Fibroblast of pulmonary artery (primary cell): ENCODE data around the gene EFHB.

Experiments
- DNase-seq: peaks from one replicate; pipeline ENCODE4 v3.0.0-alpha.2; 2010; ENCODE audit warnings: low read depth
- H3K4me3 ChIP-seq: replicated peaks from 2 replicates; pipeline ENCODE4 v1.5.1; 2011; ENCODE audit warnings: low read depth, mild to moderate bottlenecking, control low read depth, low read length, moderate library complexity
- TF ChIP-seq, protein P1 (sequence below): IDR thresholded peaks from 2 replicates; pipeline ENCODE4 v1.5.1; 2011; ENCODE audit warnings: mild to moderate bottlenecking, control low read depth, low read length, inconsistent platforms; ENCODE audit errors: missing control alignments

Gene EFHB, protein sequence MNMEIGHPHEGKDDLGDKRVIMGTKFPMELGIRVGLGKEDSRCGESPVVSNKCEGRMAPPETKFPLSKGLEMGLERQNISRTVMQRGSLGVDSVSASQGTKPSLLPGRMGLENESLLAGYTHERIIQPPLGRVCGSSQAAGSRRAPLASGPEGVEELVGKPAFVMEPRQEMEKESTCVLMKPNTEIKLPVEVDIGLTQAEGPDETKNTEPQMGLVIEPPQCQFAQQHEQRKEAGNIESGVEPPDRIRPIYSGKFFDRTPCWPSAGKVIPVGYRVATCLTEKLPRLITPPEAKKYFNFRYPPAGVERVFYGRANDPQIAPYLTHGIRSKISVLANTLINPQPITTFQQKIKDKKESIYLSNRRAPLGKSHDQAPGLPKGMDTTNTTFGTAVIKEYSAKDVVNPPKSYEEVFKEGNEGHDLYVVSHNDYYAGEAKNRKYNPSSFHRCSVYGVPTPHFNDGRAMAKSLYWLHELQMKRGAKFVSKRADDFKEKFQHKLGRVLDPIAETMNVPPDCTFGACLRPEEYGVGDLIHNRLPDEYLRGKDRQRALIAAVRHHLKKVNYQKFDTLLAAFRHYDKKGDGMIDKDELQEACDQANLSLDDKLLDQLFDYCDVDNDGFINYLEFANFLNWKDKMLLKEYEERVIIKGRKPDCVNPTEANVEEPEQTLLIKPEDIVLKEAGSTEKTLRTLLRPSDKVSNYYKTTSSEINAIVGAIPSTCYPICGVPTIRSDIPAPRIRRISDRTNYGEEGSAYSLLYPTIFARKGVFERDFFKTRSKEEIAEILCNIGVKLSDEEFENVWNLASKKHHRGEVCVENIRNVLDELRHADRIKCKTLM

DNA sequence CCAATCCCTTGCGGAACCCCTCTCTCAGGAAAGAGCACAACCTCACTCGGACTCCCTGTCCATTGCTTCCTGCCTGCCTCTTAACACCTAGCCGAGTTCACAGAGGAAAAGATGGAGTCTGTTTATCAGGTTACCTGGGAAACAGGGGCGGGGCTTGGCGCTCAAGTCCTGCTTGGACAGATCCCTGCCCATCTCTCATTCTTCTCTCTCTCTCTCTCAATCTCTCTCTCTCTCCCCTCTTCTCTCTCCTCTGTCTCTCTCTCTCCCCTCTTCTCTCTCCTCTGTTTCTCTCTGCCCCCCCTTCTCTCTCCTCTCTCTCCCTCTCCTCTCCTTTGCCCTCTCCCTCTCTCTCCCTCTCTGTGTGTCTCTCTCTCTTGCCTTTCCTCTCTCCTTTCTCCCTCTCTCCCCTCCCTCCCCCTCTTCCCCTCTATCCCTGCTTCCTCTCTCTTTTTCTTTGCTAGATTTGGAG lies at the start of gene EFHB:
TSS of gene EFHB (minus strand) at position 120 of the 469 bp plus-strand sequence. CDS start 199 bp downstream, outside the sequence.
- DNase-seq, result peak; percentile 38
- TF ChIP-seq, protein P1, sequence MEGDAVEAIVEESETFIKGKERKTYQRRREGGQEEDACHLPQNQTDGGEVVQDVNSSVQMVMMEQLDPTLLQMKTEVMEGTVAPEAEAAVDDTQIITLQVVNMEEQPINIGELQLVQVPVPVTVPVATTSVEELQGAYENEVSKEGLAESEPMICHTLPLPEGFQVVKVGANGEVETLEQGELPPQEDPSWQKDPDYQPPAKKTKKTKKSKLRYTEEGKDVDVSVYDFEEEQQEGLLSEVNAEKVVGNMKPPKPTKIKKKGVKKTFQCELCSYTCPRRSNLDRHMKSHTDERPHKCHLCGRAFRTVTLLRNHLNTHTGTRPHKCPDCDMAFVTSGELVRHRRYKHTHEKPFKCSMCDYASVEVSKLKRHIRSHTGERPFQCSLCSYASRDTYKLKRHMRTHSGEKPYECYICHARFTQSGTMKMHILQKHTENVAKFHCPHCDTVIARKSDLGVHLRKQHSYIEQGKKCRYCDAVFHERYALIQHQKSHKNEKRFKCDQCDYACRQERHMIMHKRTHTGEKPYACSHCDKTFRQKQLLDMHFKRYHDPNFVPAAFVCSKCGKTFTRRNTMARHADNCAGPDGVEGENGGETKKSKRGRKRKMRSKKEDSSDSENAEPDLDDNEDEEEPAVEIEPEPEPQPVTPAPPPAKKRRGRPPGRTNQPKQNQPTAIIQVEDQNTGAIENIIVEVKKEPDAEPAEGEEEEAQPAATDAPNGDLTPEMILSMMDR, result no peak

DNA sequence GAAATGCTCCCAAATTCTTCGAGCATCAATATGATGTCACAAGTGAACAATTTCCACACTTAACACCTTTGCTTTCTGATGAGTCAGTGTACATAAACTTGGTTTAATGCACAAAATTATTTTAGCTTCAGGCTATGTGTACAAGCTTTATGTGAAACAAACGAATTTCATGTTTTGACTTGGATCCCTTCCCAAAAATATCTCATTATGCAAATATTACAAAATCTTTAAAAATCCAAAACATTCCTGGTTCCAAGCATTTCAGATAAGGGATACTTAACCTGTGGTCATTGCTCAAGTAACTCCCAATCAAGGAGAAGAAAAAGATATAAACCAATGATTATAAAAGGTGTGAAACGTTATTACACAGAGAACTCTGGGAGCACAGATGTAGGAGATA lies 38.0 kb upstream of the EFHB start:
- peak; percentile 56 for DNase-seq
- TF ChIP-seq, protein P1, result no peak
- no peak overlapping the region for H3K4me3 ChIP-seq

More for the DNA sequence above, at the start of gene EFHB:
- no peak within 1 kb of the TSS for H3K4me3 ChIP-seq

DNA sequence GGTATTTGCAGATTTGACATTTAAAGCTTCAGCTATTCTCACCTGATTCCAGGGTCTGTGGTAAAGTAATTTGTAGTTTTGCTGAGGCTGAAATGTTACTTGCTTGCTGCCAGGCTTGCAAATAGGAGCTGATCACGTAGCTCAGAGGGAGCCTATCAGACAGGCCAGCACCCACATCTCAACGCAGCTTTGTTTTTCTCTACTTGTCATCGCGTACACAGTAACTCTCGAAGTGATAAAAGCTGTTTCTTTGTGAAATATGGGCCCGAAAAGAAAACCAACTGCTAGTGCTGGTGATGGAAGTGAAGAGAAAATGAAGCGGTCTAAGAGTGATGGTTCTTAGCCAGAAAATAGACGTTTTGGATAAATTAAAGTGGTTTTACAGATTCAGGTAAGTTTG lies 36.3 kb upstream of the EFHB start:
- TF ChIP-seq, protein P1, result no peak
- DNase-seq, result peak; percentile 21
- H3K4me3 ChIP-seq, result no peak overlapping the region

DNA sequence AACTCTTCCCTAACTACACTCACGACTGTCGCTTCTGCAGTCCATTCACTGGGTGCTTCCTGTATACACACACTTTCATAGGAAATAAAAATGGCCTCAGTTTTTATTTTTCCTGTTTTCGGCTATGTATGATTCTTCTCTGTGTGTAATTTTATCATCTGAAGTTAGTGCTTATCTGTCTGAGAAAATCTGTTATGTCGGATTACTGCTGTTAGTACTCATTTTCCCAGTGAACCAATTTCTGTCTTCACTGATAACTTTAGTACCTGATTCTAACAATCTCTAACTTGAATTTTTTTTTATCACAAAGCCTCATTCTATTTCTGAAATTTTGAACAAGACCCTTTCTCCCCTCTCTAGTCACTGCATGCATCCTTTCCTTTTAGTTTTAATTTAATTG lies 33.8 kb upstream of the EFHB start:
- no peak overlapping the region for H3K4me3 ChIP-seq
- DNase-seq, result no peak
- TF ChIP-seq, protein P1, result no peak

DNA sequence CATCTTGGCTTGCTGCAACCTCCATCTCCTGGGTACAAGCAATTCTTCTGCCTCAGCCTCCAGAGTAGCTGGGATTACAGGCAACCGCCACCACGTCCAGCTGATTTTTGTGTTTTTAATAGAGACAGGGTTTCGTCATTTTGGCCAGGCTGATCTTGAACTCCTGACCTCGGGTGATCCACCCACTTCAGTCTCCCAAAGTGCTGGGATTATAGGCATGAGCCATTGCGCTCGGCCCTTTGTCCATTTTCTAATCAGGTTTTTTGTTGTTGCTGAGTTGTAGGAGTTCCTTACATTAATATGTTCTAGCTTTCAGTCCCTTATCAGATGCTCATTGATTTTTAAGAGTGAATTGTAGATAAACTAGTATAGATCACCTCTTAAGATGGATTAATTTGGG lies 33.2 kb upstream of the EFHB start:
- TF ChIP-seq, protein P1, result no peak
- no peak overlapping the region for H3K4me3 ChIP-seq
- DNase-seq, result no peak

DNA sequence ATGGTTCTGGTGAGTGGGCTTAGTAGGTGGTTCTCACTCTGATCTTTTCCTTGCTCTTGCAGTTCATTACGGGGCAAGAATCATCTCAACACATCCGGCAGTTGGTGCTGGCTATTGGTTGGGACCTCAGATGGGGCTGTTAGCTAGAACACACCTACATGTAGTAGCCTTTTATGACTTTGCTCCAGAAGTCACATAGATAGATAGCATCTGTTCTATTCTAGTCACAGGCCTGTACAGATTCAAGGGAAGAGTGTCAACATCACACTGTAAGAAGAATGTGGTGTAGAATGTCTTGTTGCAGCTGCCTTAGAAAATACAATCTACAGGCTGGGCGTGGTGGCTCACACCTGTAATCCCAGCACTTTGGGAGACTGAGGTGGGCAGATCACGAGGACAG lies 27.9 kb upstream of the EFHB start:
- no peak overlapping the region for H3K4me3 ChIP-seq
- TF ChIP-seq, protein P1, result no peak
- no peak for DNase-seq
